ENCODE data around the gene SLC9A9.

DNA sequence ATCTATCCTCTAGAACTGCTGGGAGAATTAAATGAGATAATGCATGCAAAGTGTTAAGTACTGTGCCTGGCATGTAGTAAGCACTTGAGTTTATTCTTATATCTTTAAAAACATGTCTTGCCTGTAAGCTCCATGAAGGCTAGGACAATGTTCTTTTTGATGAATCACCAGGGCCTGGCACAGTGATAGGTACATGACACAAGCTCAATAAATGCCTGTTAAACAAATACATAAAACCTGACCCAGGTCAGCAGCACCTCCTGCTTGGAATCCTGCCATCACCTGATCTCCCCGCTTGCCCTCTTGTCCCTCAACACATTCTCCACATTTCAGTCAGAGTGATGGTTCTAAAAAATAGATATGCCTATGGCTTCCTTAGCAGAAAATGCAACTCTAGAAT is 541.9 kb downstream of the SLC9A9 start:
- TF ChIP-seq TAF1 (IDR thresholded peaks at IDR 0.05; ENCODE audit: low read depth) (no peak), MXI1 (conservative IDR thresholded peaks at IDR 0.05; ENCODE audit: poor library complexity, severe bottlenecking) (no peak), SMC3 (conservative IDR thresholded peaks at IDR 0.05; ENCODE audit: poor library complexity) (no peak), EZH2 (IDR thresholded peaks at IDR 0.05; ENCODE audit: borderline replicate concordance, insufficient read depth, low read length, poor library complexity, severe bottlenecking) (no peak)
- TF ChIP-seq, protein P1, sequence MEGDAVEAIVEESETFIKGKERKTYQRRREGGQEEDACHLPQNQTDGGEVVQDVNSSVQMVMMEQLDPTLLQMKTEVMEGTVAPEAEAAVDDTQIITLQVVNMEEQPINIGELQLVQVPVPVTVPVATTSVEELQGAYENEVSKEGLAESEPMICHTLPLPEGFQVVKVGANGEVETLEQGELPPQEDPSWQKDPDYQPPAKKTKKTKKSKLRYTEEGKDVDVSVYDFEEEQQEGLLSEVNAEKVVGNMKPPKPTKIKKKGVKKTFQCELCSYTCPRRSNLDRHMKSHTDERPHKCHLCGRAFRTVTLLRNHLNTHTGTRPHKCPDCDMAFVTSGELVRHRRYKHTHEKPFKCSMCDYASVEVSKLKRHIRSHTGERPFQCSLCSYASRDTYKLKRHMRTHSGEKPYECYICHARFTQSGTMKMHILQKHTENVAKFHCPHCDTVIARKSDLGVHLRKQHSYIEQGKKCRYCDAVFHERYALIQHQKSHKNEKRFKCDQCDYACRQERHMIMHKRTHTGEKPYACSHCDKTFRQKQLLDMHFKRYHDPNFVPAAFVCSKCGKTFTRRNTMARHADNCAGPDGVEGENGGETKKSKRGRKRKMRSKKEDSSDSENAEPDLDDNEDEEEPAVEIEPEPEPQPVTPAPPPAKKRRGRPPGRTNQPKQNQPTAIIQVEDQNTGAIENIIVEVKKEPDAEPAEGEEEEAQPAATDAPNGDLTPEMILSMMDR (IDR thresholded peaks at IDR 0.05; ENCODE audit: poor library complexity, severe bottlenecking) = no peak
- TF ChIP-seq, protein P2, sequence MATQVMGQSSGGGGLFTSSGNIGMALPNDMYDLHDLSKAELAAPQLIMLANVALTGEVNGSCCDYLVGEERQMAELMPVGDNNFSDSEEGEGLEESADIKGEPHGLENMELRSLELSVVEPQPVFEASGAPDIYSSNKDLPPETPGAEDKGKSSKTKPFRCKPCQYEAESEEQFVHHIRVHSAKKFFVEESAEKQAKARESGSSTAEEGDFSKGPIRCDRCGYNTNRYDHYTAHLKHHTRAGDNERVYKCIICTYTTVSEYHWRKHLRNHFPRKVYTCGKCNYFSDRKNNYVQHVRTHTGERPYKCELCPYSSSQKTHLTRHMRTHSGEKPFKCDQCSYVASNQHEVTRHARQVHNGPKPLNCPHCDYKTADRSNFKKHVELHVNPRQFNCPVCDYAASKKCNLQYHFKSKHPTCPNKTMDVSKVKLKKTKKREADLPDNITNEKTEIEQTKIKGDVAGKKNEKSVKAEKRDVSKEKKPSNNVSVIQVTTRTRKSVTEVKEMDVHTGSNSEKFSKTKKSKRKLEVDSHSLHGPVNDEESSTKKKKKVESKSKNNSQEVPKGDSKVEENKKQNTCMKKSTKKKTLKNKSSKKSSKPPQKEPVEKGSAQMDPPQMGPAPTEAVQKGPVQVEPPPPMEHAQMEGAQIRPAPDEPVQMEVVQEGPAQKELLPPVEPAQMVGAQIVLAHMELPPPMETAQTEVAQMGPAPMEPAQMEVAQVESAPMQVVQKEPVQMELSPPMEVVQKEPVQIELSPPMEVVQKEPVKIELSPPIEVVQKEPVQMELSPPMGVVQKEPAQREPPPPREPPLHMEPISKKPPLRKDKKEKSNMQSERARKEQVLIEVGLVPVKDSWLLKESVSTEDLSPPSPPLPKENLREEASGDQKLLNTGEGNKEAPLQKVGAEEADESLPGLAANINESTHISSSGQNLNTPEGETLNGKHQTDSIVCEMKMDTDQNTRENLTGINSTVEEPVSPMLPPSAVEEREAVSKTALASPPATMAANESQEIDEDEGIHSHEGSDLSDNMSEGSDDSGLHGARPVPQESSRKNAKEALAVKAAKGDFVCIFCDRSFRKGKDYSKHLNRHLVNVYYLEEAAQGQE (IDR thresholded peaks at IDR 0.05; ENCODE audit: borderline replicate concordance) = no peak
